SKM-1 (cell line): ENCODE measurements around the gene AIF1.
A peak's percentile ranks its signal among the peaks of the same experiment; 100 is the strongest.

Experiments used
- DNase-seq: peaks from one replicate; lab custom pipeline; 2025; ENCODE audit not compliant: unreplicated experiment; lab: John Stamatoyannopoulos, UW

The AIF1 gene

GRCh38 chr6:31641370-31641769, 26.3 kb downstream of the AIF1 start:
- DNase-seq: no peak

GRCh38 chr6:31642798-31643570, 27.9 kb downstream of the AIF1 start:
- no peak for DNase-seq

GRCh38 chr6:31643818-31644454, 28.9 kb downstream of the AIF1 start:
- no peak for DNase-seq

- no peak for DNase-seq
Observed at GRCh38 chr6:31645325-31645724, 30.3 kb downstream of the AIF1 start.

- peak; percentile 45 for DNase-seq
Observed at GRCh38 chr6:31651602-31652191, 36.7 kb downstream of the AIF1 start.

GRCh38 chr6:31652925-31653724, 38.1 kb downstream of the AIF1 start:
- peak; percentile 97 for DNase-seq

GRCh38 chr6:31654574-31655348, 39.7 kb downstream of the AIF1 start:
- DNase-seq: no peak

- no peak for DNase-seq
Observed at GRCh38 chr6:31655349-31656237, 40.6 kb downstream of the AIF1 start, which contains the start of gene APOM. Gene APOM (plus strand): TSS chr6:31655894. CDS start chr6:31655967, 73 bp downstream.

DNA sequence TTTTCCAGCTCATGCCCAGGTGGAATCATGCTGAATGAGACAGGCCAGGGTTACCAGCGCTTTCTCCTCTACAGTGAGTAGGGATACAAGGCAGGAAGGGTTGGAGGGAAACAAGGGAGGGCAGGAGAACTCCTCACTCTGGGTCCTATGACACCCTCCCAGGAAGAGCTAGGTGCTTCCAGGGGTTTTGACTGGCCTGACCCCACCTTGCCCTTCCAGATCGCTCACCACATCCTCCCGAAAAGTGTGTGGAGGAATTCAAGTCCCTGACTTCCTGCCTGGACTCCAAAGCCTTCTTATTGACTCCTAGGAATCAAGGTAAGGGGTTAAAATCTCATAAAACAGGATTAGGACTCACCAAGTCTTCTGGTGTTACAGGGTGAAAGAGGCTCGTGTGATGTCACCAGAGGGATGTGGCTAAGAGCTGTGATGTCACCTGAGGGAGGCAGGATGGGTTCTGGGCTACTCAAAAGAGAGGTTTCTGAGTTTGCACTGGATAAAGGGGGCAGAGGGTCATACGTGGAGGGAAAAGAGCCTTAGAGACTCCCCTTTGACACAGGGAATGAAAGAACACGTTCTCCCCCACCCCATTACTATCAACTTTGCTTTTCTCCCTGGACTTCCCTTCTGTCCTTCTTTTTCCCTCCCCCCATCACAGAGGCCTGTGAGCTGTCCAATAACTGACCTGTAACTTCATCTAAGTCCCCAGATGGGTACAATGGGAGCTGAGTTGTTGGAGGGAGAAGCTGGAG, 42.5 kb downstream of the AIF1 start:
- DNase-seq: no peak

DNA sequence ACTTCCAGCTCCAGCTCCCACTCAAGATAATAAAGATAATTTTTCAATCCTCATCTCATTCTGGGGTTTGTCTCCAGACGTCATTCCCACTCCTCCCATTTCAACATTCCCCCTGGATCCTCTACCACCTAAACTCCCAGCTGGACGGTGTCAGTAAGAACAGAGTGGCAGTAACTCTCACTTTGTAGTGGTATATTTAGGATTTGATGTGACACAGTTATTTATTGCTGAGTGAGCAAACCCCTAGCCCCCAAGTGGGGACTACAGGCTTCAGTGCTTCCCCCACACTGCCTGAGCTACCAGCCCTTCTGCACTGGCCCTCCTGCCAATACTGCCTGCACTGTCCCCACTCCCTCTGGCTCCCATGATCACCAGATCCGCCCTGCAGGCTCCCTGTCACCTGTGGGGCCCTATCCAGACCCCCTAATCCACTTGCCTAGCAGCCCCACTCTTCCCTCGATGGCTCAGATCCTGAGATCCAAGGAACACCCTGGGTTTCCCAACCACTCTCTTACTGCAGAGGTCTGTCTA, 43.2 kb downstream of the AIF1 start:
- no peak for DNase-seq

- no peak for DNase-seq
Observed at GRCh38 chr6:31658983-31659648, 44.1 kb downstream of the AIF1 start.

DNA sequence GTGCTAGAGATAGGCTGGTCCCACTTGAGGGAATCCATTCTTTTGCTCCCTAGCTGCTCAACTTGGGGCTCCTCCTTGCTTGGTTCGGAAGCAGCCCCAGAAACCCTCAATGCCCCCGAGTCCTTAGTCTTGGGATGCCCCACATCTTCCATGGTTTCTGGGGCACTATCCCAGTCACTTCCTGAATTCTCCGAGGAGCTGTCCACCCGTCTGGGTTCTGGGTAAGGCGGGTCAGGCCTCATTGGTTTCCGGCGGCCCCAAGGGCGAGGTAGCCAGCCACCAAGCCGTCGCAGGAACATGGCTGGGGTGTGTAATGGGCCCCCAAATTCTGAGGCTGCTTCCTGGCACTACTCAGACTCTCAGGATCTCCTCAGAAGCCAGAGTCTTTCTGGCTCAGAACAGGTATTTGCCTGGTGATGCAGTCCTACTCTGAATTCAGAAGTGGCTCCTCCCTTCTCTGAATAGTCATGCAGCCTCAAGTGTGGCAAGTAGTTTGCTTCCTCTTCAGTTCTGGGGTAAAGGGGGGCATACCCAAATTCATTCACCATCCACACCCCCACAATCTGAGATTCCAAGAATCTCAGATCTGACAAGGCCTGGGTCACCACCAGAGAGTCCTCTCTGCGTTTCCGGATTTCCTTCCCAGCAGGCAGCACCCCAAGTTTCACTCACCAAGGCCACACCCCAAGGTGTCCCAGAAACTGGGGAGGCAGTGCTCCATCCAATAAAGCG, 44.8 kb downstream of the AIF1 start:
- no peak for DNase-seq

GRCh38 chr6:31660381-31661261, 45.6 kb downstream of the AIF1 start, which contains the start of gene C6orf47:
Gene C6orf47 (minus strand): TSS chr6:31660778. CDS start chr6:31659947, 831 bp downstream.
- peak; percentile 20 for DNase-seq

GRCh38 chr6:31661262-31662123, 46.5 kb downstream of the AIF1 start:
- no peak for DNase-seq

GRCh38 chr6:31662124-31662723, 47.2 kb downstream of the AIF1 start:
- no peak for DNase-seq
